Measurements from ENCODE around the gene CERS1.

Gene CERS1

DNA sequence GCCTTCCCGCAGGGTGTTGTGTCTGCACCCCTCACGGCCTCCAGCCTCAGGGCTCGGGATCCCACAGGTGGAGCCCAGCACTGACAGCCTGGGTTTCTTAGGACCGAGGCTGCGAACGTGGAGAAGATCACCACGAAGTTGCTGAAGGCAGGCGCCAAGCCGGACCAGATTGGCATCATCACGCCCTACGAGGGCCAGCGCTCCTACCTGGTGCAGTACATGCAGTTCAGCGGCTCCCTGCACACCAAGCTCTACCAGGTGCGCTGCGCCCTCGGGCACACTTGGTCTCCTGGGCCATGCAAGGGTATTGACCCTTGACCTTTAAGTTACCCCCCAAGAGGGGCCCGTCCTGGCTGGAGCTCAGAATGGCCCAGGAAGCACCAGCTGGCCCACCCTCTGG, 35.2 kb downstream of the CERS1 start (continued):
- TF ChIP-seq ZNF148 (tag by site-specific recombination; IDR thresholded peaks at IDR 0.05; ENCODE audit: borderline replicate concordance) (no peak), ZNF324 (tag by site-specific recombination; IDR thresholded peaks at IDR 0.05) (no peak), ZNF701 (tag by site-specific recombination; IDR thresholded peaks at IDR 0.05) (no peak), ZNF621 (tag by site-specific recombination; IDR thresholded peaks at IDR 0.05) (no peak), ZNF202 (tag by site-specific recombination; IDR thresholded peaks at IDR 0.05; ENCODE audit: borderline replicate concordance) (no peak)
- TF ChIP-seq, protein P1, sequence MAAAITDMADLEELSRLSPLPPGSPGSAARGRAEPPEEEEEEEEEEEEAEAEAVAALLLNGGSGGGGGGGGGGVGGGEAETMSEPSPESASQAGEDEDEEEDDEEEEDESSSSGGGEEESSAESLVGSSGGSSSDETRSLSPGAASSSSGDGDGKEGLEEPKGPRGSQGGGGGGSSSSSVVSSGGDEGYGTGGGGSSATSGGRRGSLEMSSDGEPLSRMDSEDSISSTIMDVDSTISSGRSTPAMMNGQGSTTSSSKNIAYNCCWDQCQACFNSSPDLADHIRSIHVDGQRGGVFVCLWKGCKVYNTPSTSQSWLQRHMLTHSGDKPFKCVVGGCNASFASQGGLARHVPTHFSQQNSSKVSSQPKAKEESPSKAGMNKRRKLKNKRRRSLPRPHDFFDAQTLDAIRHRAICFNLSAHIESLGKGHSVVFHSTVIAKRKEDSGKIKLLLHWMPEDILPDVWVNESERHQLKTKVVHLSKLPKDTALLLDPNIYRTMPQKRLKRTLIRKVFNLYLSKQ (tag by site-specific recombination; IDR thresholded peaks at IDR 0.05; ENCODE audit: borderline replicate concordance), result no peak

- H3K36me3 ChIP-seq (ENCODE audit: control insufficient read depth in 2 of 2, insufficient read depth in 1 of 2, low read length in 2 of 2), result peaks cover 32 to 100% of the 10 kb centered on the region in 2 experiments
- no peak for TF ChIP-seq HIC1 (tag by site-specific recombination; IDR thresholded peaks at IDR 0.05)
- no peak for TF ChIP-seq ZNF324 (tag by site-specific recombination; IDR thresholded peaks at IDR 0.05)
- no peak for TF ChIP-seq ZNF350 (tag by site-specific recombination; IDR thresholded peaks at IDR 0.05)
- no peak for TF ChIP-seq ZNF830 (tag by site-specific recombination; IDR thresholded peaks at IDR 0.05; ENCODE audit: low read depth)
- no peak for TF ChIP-seq ZNF501 (tag by site-specific recombination; IDR thresholded peaks at IDR 0.05)
- TF ChIP-seq ZBTB10 (tag by site-specific recombination; IDR thresholded peaks at IDR 0.05), result no peak
- no peak for TF ChIP-seq MEIS1 (CRISPR knock-in tag; IDR thresholded peaks at IDR 0.05; ENCODE audit: borderline replicate concordance)
- no peak for TF ChIP-seq BCL6B (tag by site-specific recombination; IDR thresholded peaks at IDR 0.05)
- TF ChIP-seq YY1 (tag by site-specific recombination; IDR thresholded peaks at IDR 0.05), result no peak
- TF ChIP-seq BCL11A (tag by site-specific recombination; IDR thresholded peaks at IDR 0.05; ENCODE audit: low read depth), result no peak
- TF ChIP-seq ZFP37 (tag by site-specific recombination; IDR thresholded peaks at IDR 0.05), result no peak
- no peak for TF ChIP-seq ZNF174 (tag by site-specific recombination; IDR thresholded peaks at IDR 0.05)
- TF ChIP-seq OVOL3 (tag by site-specific recombination; IDR thresholded peaks at IDR 0.05), result no peak
- TF ChIP-seq ZNF169 (tag by site-specific recombination; IDR thresholded peaks at IDR 0.05), result no peak
- TF ChIP-seq ZNF660 (tag by site-specific recombination; IDR thresholded peaks at IDR 0.05), result no peak
- TF ChIP-seq ZNF10 (tag by site-specific recombination; IDR thresholded peaks at IDR 0.05), result no peak
- no peak for TF ChIP-seq ZNF214 (tag by site-specific recombination; IDR thresholded peaks at IDR 0.05; ENCODE audit: borderline replicate concordance)
- no peak for TF ChIP-seq TCF7L2 (IDR thresholded peaks at IDR 0.05; ENCODE audit: borderline replicate concordance, low read depth, low read length)
- no peak overlapping the region for H3K4me3 ChIP-seq (ENCODE audit: low read depth, low read length)
- no peak overlapping the region for H3K27ac ChIP-seq (ENCODE audit: extremely low read depth, low read depth, low read length)
- no peaks in the 10 kb centered on the region for H3K9me3 ChIP-seq (ENCODE audit: control insufficient read depth, insufficient read depth, low read depth, low read length)
- ChIA-PET CTCF (no interaction called here), POLR2A (interaction anchor here (1.0 kb wide), 1 partner anchor 12 kb away, joined by 3 read pairs; no protein-coding TSS in a partner anchor)
- H3K4me1 ChIP-seq (ENCODE audit: control insufficient read depth, insufficient read depth, low read length), result no peaks in the 10 kb centered on the region
Observed at GRCh38 chr19:18860302-18860700, 35.7 kb downstream of the CERS1 start.

Measured in HEK293 (cell line).